AG04450 (cell line): ENCODE data around the gene PRDM4. TPM values are rescaled to one million over a fixed set of nuclear protein-coding genes. Genes with fewer than 3 reads are reported as not detected.

ENCODE experiments used
- CTCF ChIA-PET: fragments of 300-600, 350-600 bp; formaldehyde crosslinking; extraction: SDS; loops from one replicate; lab custom pipeline; 2022; ENCODE audit warnings: antibody characterized with exemption, inconsistent platforms; lab: Charles Lee
- POLR2A ChIA-PET: fragments of 350-600 bp; formaldehyde crosslinking; extraction: SDS; loops from one replicate; lab custom pipeline; 2021; ENCODE audit warnings: antibody characterized with exemption, inconsistent platforms; lab: Yijun Ruan, JAX
- DNase-seq: peaks from one replicate; pipeline ENCODE4 v3.0.0-alpha.2; 2011; ENCODE audit warnings: low read depth, low spot score
- H3K27ac ChIP-seq: one replicate; pipeline ENCODE4 v1.5.1; 2012; ENCODE audit warnings: low read depth, low read length, control low read depth
- H3K27me3 ChIP-seq: one replicate; pipeline ENCODE4 v1.6.0; 2012; ENCODE audit warnings: low read length; ENCODE audit not compliant: control insufficient read depth, insufficient read depth
- H3K4me3 ChIP-seq: 2 replicates; pipeline ENCODE4 v1.5.1; 2011; ENCODE audit warnings: mild to moderate bottlenecking, low read depth, low read length, control low read depth
- H3K9me3 ChIP-seq: 2 replicates; pipeline ENCODE4 v1.5.1; 2012; ENCODE audit warnings: low read length; ENCODE audit not compliant: control insufficient read depth, insufficient read depth
- polyA plus RNA-seq: library from polyadenylated mRNA; depleted of rRNA; stranded (reverse); fragments of >200 nt; gene quantifications from 2 replicates; pipeline ENCODE4 v1.2.3, GENCODE V29; 2011
- TF ChIP-seq, protein P1 (sequence below): IDR thresholded peaks from 2 replicates; pipeline ENCODE4 v1.5.1; 2011; ENCODE audit warnings: low read depth, low read length, control low read depth, inconsistent platforms

PRDM4 gene
- polyA plus RNA-seq, 1 experiment = 30.5 TPM

DNA sequence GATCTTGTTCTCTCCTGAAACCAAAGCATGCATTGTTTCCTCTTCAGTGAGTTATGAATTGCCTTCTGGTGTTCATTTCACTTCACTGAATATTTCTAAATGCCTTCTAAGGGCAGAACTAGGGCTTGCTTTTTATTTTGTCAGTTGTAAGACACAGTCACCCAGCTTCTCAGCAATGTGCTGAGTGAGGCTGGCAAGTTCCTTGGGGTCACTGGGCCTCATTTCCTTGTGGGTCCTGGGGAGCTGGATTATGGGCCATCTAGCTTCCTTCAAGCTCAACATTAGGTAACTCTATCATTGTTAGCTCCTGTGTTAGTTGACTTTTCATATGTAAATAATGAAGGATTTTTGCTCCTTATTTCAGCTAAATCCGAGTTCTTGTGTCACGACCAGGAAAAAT is 27.3 kb upstream of the PRDM4 start:
- TF ChIP-seq, protein P1, sequence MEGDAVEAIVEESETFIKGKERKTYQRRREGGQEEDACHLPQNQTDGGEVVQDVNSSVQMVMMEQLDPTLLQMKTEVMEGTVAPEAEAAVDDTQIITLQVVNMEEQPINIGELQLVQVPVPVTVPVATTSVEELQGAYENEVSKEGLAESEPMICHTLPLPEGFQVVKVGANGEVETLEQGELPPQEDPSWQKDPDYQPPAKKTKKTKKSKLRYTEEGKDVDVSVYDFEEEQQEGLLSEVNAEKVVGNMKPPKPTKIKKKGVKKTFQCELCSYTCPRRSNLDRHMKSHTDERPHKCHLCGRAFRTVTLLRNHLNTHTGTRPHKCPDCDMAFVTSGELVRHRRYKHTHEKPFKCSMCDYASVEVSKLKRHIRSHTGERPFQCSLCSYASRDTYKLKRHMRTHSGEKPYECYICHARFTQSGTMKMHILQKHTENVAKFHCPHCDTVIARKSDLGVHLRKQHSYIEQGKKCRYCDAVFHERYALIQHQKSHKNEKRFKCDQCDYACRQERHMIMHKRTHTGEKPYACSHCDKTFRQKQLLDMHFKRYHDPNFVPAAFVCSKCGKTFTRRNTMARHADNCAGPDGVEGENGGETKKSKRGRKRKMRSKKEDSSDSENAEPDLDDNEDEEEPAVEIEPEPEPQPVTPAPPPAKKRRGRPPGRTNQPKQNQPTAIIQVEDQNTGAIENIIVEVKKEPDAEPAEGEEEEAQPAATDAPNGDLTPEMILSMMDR = no peak
- DNase-seq = no peak

GRCh38 chr12:107783406-107784376 is 22.8 kb upstream of the PRDM4 start:
- Histone ChIP-seq H3K27me3 (peaks cover 3% of the 10 kb centered on the region), H3K9me3 (no peaks in the 10 kb centered on the region), H3K4me3 (no peak overlapping the region), H3K27ac (no peak overlapping the region)
- DNase-seq = no peak
- ChIA-PET CTCF (no interaction called here), POLR2A (no interaction called here)
- TF ChIP-seq, protein P1 = no peak

More for the DNA sequence above, 27.3 kb upstream of the PRDM4 start:
- ChIA-PET CTCF (no interaction called here), POLR2A (no interaction called here)
- H3K27me3 ChIP-seq = no peaks in the 10 kb centered on the region
- H3K4me3 ChIP-seq = no peak overlapping the region
- no peaks in the 10 kb centered on the region for H3K9me3 ChIP-seq
- H3K27ac ChIP-seq = no peak overlapping the region

- peaks cover 6% of the 10 kb centered on the region for H3K27me3 ChIP-seq
- ChIA-PET POLR2A (no interaction called here), CTCF (no interaction called here)
- no peak overlapping the region for H3K27ac ChIP-seq
- H3K9me3 ChIP-seq = no peaks in the 10 kb centered on the region
- H3K4me3 ChIP-seq = no peak overlapping the region
- no peak for DNase-seq
- TF ChIP-seq, protein P1 = no peak
Observed at GRCh38 chr12:107782067-107782466, 21.1 kb upstream of the PRDM4 start.

DNA sequence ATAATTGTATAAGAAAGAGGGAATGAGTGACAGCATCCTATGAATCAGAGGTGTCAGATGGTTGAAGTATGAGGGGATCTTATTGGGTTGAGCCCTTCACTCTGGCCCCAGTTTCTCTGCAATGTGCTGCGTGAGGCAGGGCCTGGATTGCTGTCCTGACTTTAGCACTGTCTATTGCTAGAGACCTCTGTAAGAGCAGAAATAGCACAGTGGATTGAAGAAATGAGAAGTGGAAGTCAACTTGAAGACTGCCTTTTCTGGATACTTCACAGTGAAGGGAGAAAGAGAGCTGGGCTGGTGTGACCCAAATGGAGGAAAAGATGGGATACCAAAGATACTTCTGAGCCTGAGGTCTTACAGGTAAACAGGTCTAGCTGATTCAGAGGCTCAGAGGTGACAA is 19.4 kb upstream of the PRDM4 start:
- no peak overlapping the region for H3K27ac ChIP-seq

More for the DNA sequence above, 19.4 kb upstream of the PRDM4 start:
- no peak for DNase-seq
- Histone ChIP-seq H3K27me3 (peaks cover 12% of the 10 kb centered on the region), H3K9me3 (no peaks in the 10 kb centered on the region), H3K4me3 (no peak overlapping the region)
- TF ChIP-seq, protein P1 = no peak
- ChIA-PET CTCF (no interaction called here), POLR2A (no interaction called here)
